GM18508 (cell line): ENCODE results near the gene PDGFC.

Experiments
- ATAC-seq: cut with Tn5 transposase; IDR thresholded peaks from one replicate; pipeline ENCODE4 v1.9.1; 2021; ENCODE audit warnings: moderate number of reproducible peaks; ENCODE audit not compliant: insufficient read depth, unreplicated experiment

Gene PDGFC

GRCh38 chr4:156764846-156765245 is 206.8 kb downstream of the PDGFC start:
- ATAC-seq, result no peak

- no peak for ATAC-seq
These were observed 207.5 kb downstream of the PDGFC start for GRCh38 chr4:156764145-156764544.

GRCh38 chr4:156763511-156763910 is 208.1 kb downstream of the PDGFC start:
- no peak for ATAC-seq

GRCh38 chr4:156762851-156763250 is 208.7 kb downstream of the PDGFC start:
- no peak for ATAC-seq

- no peak for ATAC-seq
These were observed 215.5 kb downstream of the PDGFC start for GRCh38 chr4:156756118-156756517.

- no peak for ATAC-seq
These were observed 216.6 kb downstream of the PDGFC start for GRCh38 chr4:156754832-156755570.

GRCh38 chr4:156751486-156751885 is 220.1 kb downstream of the PDGFC start:
- ATAC-seq, result no peak

GRCh38 chr4:156749426-156750403 is 221.9 kb downstream of the PDGFC start:
- no peak for ATAC-seq

GRCh38 chr4:156746111-156746510 is 225.5 kb downstream of the PDGFC start:
- ATAC-seq, result no peak

GRCh38 chr4:156738766-156739165 is 232.8 kb downstream of the PDGFC start:
- no peak for ATAC-seq

- ATAC-seq, result no peak
These were observed 236.4 kb downstream of the PDGFC start for GRCh38 chr4:156734965-156735895.

GRCh38 chr4:156733582-156733981 is 238.0 kb downstream of the PDGFC start:
- no peak for ATAC-seq

GRCh38 chr4:156732634-156733033 is 239.0 kb downstream of the PDGFC start:
- no peak for ATAC-seq

GRCh38 chr4:156729416-156729815 is 242.2 kb downstream of the PDGFC start:
- ATAC-seq, result no peak

- no peak for ATAC-seq
These were observed 246.3 kb downstream of the PDGFC start for GRCh38 chr4:156725257-156725656.

- no peak for ATAC-seq
These were observed 247.5 kb downstream of the PDGFC start for GRCh38 chr4:156723951-156724668.

GRCh38 chr4:156718226-156718625 is 253.4 kb downstream of the PDGFC start:
- no peak for ATAC-seq

GRCh38 chr4:156711193-156711590 is 260.4 kb downstream of the PDGFC start:
- ATAC-seq, result no peak
